Erythroblast (primary cell): ENCODE measurements around the gene APOC4.

Experiments
- DNase-seq, 2 experiments: peaks; one replicate each; lab custom pipeline; 2025; lab: John Stamatoyannopoulos, UW
- GATA1 ChIP-seq: IDR thresholded peaks from 2 replicates; pipeline ENCODE4 v1.6.1; 2011; ENCODE audit warnings: low read depth, mild to moderate bottlenecking, control low read depth, low read length, moderate library complexity
- POLR2A ChIP-seq: IDR thresholded peaks from 2 replicates; pipeline ENCODE4 v1.6.1; 2011; ENCODE audit warnings: mild to moderate bottlenecking, low read length

APOC4 gene

DNA sequence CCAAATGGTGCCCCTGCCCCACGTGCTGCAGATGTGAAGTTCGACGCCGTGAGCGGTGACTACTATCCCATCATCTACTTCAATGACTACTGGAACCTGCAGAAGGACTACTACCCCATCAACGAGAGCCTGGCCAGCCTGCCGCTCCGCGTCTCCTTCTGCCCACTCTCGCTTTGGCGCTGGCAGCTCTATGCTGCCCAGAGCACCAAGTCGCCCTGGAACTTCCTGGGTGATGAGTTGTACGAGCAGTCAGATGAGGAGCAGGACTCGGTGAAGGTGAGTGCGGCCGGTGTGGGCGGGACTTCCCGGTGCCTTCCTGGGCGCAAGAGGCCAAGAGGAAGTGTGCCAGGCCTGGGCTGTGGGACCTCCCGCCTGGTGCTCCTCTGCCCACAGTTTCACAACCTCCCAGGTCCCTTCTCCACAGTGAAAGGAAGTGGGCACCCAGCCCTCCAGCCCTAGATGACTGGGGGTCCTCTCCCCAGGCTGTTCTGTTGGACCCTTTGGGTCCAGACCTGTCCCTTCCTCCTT is 45.2 kb downstream of the APOC4 start:
- TF ChIP-seq POLR2A, result no peak
- TF ChIP-seq GATA1, result no peak
- no peak for DNase-seq

DNA sequence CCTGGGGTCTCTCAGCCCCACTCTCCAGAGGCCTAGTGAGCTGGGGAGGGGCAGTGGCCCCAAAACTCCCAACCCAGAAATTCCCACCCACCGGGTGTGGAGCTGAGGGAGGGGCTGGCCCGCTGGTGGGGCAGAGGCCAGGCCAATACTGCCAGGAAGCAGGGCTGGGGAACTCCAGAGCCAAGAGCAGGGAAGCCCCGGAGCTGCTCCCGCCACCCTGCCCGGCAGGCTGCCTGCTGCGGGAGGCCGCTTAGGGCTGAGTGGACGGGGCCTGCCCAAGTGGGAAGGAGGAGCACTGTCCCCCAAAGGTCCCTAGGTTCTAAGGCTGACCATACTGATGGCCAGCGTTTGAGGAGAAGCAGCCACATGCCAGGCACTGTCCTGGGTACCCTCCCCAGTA is 46.2 kb downstream of the APOC4 start:
- DNase-seq, result no peak
- TF ChIP-seq GATA1, result no peak
- TF ChIP-seq POLR2A, result no peak

DNA sequence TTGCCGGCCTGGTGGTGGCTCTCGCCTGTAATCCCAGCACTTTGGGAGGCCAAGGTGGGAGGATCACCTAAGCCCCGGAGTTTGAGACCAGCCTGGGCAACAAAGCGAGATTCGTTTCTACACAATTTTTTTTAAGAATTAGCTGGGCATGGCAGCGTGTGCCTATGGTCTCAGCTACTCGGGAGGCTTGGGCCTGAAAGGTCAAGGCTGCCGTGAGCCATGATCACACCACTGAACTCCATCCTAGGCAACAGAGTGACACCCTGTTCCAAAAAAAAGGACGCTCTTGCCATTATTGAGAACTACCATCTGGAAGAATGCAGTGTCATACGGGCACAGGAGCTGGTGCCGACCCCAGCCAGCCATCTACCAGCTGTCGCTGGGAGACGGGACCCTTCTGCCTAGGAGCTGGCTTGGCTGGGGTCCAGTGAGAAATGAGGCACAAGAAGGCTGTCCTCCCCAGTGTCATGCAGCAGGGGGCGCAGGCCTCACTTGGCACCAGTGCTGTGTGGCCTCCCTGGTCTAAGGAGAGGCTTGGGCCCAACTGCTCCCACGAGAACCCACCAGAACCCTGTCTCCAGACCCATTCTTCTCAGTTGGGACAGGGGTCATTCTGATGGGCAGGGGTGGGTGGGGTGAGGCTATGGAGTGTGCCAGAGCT is 47.0 kb downstream of the APOC4 start:
- peak; percentile 76 to 84 for DNase-seq
- no peak for TF ChIP-seq GATA1
- no peak for TF ChIP-seq POLR2A

DNA sequence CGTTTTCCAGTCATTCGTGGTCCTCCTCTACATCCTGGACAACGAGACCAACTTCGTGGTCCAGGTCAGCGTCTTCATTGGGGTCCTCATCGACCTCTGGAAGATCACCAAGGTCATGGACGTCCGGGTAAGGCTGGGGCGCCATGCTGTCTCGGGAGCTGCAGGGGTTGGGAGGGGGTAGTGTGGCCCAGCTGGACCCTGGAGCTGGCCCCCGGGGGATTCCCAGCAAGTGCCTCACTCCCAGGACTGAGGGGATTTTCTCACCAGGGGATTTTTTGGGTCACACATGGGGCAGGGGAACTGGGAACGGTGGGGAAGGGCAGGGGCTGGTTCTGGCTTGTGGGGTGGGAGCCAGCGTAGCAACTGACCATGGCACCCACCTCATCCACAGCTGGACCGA is 48.4 kb downstream of the APOC4 start:
- DNase-seq, result no peak
- TF ChIP-seq GATA1 (no peak), POLR2A (no peak)

DNA sequence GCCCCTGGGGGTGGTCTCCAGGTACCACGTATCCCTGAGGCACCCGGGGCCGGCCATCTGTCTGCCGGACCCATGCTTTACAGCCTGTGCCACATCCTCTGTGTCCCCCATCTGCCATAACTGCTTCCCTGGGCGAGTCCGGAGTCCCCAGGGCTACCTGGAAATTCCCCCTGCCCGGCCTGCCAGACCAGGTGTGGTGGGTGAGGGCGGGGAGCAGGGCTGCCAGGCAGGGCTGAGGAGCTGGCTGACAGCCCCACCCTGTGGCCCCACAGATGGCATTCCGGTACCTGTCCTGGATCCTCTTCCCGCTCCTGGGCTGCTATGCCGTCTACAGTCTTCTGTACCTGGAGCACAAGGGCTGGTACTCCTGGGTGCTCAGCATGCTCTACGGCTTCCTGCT is 48.9 kb downstream of the APOC4 start:
- TF ChIP-seq POLR2A (no peak), GATA1 (no peak)
- no peak for DNase-seq

DNA sequence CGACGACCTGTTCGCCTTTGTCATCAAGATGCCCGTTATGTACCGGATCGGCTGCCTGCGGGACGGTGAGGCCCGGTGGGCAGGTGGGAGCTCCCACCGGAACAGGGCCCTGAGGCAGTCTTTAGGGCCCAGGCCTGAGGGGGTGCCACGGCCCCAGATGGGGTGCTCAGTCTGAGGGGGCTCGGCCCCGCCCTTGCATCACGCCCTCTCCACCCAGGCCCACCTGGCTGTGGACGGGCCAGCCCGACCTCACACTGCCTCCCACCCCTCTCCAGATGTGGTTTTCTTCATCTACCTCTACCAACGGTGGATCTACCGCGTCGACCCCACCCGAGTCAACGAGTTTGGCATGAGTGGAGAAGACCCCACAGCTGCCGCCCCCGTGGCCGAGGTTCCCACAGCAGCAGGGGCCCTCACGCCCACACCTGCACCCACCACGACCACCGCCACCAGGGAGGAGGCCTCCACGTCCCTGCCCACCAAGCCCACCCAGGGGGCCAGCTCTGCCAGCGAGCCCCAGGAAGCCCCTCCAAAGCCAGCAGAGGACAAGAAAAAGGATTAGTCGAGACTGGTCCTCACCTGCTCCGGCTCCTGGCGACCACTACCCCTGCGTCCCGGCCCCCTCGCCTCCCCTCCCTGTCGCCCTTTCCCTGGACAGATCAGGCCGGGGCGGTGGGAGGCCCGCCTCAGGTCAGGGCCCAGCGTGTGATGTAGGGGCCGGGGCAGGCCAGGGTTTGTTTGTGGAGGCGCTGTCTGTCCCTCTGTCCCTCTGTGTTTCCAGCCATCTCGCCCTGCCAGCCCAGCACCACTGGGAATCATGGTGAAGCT is 50.5 kb downstream of the APOC4 start:
- TF ChIP-seq POLR2A, result no peak
- no peak for TF ChIP-seq GATA1
- DNase-seq, result no peak

DNA sequence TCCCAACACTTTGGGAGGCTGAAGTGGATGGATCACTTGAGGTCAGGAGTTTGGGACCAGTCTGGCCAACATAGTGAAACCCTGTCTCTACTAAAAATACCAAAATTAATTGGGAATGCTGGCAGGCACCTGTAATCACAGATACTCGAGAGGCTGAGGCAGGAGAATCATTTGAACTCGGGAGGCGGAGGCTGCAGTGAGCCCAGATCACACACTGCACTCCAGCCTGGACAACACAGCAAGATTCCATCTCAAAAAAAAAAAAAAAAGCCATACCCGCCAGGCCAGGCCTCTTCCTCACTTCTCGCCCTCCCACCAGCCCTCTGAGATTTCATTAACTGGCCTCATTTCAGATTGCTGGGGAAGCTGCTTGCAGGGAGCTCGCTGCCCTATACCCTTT is 51.5 kb downstream of the APOC4 start:
- DNase-seq, result no peak
- no peak for TF ChIP-seq POLR2A
- TF ChIP-seq GATA1, result no peak

DNA sequence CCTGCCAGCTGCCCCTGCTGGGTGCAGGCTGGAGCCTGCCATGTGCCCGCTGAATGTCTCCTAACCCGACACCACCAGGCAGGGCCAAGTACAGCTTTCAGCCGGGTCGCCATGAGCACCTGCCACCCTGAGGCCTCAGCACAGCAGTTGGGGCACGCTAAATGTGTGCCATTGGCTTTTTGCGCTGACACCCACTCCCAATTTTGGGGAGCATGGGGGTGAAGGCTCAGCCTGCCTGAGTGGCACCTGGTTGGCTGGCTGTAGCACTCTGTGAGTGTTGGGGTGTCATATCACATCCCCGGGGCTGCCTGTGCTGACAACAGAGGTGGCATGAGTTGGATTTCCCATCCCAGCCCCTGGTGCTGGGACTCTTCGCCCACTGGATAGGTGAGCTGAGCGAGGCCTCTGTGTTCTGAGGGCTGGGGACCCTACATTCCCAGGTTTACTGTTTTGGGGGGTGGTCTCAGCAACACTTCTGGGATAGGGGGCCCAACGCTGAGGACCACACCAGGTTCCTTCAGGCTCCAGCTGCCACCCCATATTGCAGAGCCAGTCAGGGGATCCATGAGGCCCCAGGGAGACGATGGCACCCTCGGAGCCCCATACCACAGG is 52.0 kb downstream of the APOC4 start:
- TF ChIP-seq GATA1, result no peak
- no peak for TF ChIP-seq POLR2A
- DNase-seq, result no peak
